Stimulated activated CD4-positive, alpha-beta T cell treated with anti-CD3 and anti-CD28 coated beads, Interleukin-1b, Interleukin-23, amount 100 ng/mL, for 48 hours (primary cell): Measurements from ENCODE around the gene ETS1.
A peak's percentile ranks its signal among the peaks of the same experiment; 100 is the strongest.

Experiments used
- DNase-seq: peaks from one replicate; pipeline ENCODE4 v3.0.0-alpha.2; 2020

ETS1 gene

DNA sequence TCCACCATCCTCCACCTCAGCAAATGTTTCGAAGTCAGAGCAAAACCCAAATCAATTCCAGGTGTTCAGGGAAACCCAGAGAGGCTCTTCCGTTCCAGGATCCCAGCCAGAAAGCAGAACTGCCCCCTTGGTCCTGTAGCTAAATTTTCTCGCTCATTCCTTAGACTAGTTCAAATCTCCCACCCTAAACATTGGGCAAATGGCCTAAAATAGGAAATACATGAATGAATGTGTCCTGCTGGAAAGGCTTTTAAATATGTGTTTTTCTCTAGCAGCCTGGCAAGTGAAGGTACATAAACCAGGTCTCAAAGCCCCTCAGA lies 89.6 kb downstream of the ETS1 start:
- no peak for DNase-seq

DNA sequence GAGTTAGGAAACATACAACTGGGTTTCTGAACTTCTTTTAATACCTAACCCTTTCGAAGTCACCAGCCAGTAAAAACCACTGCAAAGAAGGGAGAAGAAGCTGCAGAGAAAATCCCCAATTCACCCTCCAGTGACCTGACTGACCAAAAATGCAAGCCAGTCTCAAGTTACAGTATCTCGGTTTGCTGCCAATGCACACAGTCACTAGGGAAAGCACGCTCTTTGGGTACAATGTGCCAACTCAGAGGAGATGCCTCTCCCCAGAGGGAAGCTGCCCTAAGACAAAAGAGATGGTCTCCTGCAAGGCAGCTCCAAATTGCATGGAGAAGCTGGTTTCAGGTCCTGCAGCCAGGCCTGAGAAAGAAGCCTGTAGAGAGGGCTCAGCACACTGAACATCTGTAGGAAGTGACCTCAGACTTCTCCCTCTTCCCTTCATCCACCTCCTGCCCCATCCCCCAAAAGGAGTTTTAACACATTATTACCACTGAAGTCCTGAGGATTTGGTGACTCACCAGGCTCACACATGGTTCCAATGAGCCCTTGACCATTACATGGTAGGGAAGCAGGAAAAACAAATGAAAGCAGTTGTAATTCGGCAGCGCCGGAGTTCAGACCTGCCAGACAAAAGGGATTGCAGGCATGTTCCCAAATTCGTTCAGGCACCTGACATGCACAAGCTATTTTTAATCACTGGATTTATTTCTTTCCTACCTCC lies 90.1 kb downstream of the ETS1 start:
- peak; percentile 42 for DNase-seq

DNA sequence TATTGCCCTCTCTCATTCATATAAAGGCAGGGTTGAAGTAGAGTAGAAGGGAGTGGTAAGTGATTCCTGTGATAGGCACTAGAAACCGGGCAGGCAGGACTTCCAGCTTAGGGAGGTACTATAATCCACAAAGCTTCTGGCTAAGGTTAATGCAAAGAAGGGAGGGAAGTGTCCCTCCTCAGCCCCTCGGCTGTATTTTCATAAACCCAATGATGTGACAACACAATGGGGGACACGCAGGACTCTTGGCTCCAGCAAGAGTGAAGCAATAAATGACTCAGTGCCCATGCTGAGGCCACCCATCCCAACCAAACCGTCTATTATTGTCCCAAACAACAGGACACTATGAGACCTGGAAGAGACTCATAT lies 90.7 kb downstream of the ETS1 start:
- DNase-seq = no peak

DNA sequence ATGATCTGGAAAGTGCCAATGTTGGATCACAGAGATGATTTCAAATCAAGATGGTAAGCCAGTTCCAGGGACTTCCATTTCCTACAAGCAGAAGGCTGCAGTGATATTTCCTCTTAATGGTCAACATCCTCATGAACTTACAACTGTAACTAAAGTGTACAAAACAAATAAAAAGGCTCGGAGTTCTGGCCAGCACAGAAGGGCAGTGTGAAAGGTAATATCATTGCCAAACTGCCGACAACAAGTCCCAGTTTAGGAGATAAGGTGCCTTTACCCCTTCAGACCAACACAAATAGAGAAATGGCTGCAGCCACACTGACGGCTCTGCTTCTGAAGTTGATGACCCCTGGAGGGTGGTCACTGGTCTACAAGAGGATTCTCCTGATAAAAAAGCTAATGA lies 91.1 kb downstream of the ETS1 start:
- DNase-seq = no peak

GRCh38 chr11:128494418-128495332 lies 92.7 kb downstream of the ETS1 start:
- DNase-seq = no peak

DNA sequence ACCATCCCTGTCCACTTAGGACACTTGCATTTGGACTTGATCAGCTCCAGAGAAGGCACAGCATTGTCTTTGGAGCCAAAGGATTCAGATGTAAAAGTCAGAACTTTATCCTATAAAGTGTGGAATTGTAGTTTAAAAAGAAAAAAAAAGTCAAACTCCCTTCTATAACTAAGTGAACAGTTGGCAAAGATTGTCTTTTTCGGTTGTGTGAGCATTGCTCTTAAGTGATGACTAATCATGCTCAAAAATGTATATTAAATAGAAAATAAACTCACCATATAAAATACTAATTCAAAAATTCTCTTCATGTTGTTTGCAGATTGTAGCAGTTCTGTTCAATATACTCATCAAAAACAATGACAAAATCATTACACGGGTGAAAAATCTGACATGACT lies 93.8 kb downstream of the ETS1 start:
- no peak for DNase-seq

DNA sequence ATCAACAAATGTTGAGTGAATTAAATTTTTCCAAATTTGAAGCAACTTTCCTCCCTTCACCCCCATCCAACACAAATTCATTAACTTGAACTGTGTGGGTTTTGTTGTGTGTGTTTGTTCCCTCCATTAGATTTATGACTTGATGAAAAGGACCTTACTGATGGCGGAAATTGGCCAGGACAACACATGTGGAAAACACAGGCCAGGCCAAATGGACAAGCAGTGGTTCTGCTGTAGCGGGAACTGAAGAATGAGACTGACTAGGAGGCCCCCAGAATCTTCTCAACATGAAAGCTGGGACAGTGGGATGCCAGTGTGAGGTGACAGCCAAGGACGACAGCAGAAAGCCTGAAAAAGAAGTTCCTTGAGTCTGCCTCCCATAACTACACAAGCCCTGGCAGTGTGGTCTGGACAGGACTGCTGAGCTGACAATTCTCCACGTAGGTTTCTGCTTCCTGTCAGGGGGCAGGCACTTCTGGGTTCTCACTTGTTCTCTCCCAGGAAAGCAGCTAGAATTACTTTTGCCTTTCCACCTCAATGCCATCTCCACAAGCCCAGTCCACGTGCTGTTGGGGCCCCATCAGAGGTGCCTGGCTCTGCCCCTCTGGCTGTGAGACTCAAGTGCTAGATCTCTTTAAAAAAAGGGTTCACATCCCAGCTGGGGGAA lies 94.3 kb downstream of the ETS1 start:
- peak; percentile 31 for DNase-seq

- no peak for DNase-seq
Observed at GRCh38 chr11:128492461-128492860, 94.9 kb downstream of the ETS1 start.

DNA sequence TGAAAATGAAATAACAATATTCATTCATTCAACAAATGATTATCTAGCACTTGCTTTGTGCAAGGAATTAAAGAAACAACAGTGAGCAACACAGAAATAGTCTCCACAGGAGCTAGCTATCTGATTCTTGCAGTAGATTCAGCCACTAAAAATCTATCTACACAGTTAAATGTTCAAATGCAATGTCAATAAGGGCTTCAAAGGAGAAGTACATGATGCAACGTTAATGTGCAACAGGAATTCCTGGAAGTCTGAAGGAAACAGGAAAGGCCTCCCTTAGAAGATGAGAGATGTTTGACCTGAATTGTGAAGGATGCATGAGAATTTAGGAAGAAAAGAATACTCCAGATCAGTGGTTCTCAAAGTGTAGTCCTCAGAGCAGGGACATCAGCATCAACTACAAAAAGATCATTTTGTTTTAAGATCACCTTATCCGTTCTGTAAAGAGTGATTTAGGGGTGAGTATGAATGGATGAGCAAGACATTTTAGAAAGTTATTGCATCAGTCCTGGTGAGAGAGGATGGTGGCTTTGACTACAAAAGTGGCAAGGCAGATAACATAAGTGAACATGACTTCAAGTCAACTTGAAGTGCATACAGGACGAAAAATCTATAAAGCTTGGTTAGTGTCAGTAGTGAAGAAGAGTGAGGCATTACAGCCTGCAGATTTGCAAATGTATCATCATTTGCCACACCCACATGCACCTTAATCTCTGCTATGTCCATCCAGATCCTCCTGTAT lies 96.0 kb downstream of the ETS1 start:
- DNase-seq = no peak

- no peak for DNase-seq
Observed at GRCh38 chr11:128490092-128490491, 97.3 kb downstream of the ETS1 start.

- DNase-seq = no peak
Observed at GRCh38 chr11:128488471-128488870, 98.9 kb downstream of the ETS1 start.

DNA sequence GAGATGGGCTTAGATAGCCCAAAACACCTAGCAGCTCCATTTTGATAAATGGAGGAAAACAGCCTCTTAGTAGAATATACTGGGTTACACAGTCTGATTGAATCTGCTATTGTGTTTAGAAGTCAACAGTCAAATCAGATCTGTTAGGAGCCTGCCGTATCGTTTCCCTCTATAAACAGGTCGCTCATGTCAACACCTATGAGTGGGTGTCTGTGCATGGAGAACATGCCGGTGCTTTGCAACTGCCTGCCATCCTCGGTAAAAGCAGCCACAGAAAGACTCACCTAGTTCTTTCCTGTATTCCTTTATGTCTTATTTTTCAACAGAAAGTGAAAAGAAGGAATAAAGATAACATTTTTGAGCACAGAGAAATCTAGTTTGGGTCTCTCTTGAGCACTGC lies 99.4 kb downstream of the ETS1 start:
- no peak for DNase-seq

- DNase-seq = no peak
Observed at GRCh38 chr11:128484172-128484571, 103.2 kb downstream of the ETS1 start.

GRCh38 chr11:128483211-128483788 lies 104.1 kb downstream of the ETS1 start:
- DNase-seq = no peak

DNA sequence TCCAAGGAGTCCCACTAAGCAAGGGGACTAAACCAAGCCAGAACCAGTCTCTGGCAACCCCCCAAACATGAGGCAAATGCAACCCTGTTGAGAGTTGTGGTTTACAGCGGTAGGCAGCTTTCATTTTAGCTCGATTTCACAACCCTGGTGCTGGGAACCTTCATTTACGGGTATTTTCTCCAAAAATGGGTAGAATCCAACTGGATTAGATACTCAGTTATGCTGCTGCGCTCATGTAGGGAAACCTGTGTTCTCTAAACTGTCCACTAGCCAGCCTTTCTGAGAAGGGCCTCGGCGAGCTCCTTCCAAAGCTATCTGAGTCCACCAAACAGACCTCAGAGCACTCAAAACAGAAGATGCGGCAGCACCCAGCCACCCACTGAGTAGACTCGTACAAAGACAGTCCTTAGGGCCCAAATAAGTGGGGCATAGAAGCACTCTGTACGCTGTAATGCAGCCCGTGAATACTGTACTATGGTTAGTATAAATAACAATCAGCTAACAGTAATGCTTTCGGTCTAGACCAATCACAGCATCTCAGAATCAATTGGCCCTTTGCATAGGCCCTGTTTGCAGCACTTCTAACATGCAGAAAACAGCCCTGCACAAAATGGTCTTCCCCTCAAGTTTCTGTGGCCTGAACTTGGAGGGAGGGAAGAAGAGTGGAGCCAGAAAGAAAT lies 104.7 kb downstream of the ETS1 start:
- peak; percentile 59 for DNase-seq

DNA sequence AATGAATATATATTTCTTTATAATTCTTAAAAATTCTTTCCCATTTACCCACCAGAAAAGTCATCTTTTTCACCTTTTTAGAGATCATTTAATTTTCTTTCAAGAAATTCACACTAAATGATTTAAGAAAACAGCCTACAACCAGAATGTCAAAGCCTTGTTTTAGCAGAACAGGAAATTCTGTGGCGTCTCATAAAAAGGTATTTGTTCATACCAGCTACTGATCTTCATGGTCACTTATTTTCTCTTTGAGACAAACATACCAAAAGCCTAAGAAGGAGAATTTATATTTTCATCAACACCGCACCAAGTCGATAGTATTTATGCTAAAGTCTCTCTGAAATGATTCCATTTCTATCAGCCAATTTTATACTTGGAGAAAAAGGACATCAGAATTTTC lies 105.3 kb downstream of the ETS1 start:
- DNase-seq = no peak

- DNase-seq = no peak
Observed at GRCh38 chr11:128481135-128481534, 106.2 kb downstream of the ETS1 start.

DNA sequence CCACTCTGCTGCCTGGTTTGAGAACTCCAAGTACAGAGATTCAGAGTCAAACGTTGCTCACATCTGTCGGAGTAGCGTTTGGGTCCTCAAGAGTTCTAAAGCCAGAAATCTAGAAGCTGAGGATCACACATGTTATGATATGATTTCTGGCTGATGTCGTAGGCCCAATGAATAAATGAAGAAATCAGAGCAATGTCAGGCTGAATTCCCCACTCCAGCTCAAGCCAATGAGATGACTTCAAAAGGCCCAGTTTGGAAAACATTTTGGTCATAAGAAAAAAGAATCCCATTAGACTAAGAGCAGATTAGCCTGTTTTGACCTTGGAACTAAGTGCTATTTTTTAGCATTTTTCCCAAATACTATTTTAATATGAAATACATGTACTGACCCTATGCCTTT lies 106.7 kb downstream of the ETS1 start:
- no peak for DNase-seq

- no peak for DNase-seq
Observed at GRCh38 chr11:128480066-128480465, 107.3 kb downstream of the ETS1 start.

DNA sequence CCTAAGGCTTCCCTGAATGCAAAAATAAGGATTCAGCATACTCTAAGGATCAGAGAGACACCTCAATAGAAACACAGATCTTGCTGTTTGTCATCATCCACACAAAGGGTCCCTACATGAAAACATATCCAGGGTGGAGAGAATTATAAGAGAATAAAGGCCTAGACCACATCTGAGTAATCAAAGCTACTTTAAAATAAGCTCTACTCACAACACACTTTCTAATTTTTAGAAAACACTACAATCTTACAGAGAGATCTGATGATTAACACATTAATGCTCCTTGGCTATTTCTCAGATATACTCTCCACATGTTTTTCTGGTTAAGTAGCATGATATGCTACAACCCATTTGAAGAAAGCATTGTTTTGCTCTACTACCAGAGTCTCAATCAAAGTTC lies 108.2 kb downstream of the ETS1 start:
- no peak for DNase-seq

GRCh38 chr11:128478305-128478704 lies 109.1 kb downstream of the ETS1 start:
- no peak for DNase-seq

DNA sequence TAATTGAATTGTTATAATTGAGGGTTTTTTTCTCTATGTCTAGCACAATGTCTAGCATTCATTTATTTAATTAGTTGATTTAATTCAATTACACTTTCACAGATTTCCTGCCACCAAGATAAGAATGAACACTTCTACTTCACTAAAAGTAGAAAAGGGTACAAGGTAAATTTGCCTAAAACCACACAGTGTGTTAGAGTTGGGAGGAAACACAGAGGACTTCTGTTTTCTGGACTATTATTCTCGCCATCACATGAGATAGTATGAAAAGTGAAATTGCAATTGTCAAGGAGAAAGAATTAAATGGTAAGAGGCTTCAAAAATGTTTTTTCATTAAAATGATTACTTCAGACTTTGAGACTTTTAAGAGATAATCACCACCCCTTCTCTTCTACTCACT lies 109.5 kb downstream of the ETS1 start:
- DNase-seq = no peak
